ENCODE results near the gene NHSL2. TPM values are rescaled to one million over a fixed set of nuclear protein-coding genes. Genes with fewer than 3 reads are reported as not detected.

NHSL2 gene
- total RNA-seq, 1 donor from 2014 or later = 4.0 TPM

- Mint-ChIP-seq H3K4me1 (peaks cover 21% of the 10 kb centered on the region), H3K4me3 (no peak overlapping the region), H3K27ac (no peak overlapping the region), H3K9me3 (peaks cover 19% of the 10 kb centered on the region), H3K27me3 (ENCODE audit: insufficient read depth, low read depth) (no peaks in the 10 kb centered on the region), H3K36me3 (peaks cover 24% of the 10 kb centered on the region)
- no peak overlapping the region for H3K4me3 ChIP-seq
- H3K27ac ChIP-seq = no peak overlapping the region
- H2AFZ ChIP-seq (replicated peaks) = no peak overlapping the region
- no peaks in the 10 kb centered on the region for H3F3A ChIP-seq (ENCODE audit: low read depth)
- H3K79me2 ChIP-seq (ENCODE audit: low read depth) = no peaks in the 10 kb centered on the region
- no peaks in the 10 kb centered on the region for H4K20me1 ChIP-seq (ENCODE audit: low read depth)
- no peak overlapping the region for H3K4me2 ChIP-seq
- TF ChIP-seq CTCF (IDR thresholded peaks at IDR 0.05) = no peak
- no peak overlapping the region for H3K9ac ChIP-seq
- no peaks in the 10 kb centered on the region for H3K9me3 ChIP-seq (ENCODE audit: low read depth)
- no peaks in the 10 kb centered on the region for H3K36me3 ChIP-seq
- H3K27me3 ChIP-seq = peaks cover 7% of the 10 kb centered on the region
- H3K4me1 ChIP-seq = peaks cover 4% of the 10 kb centered on the region
- no peak for DNase-seq (ENCODE audit: low spot score)
Measured at GRCh38 chrX:72137846-72138495, 227.3 kb downstream of the NHSL2 start.

- no peak overlapping the region for H3K9ac ChIP-seq
- H3K36me3 Mint-ChIP-seq = peaks cover 22% of the 10 kb centered on the region
- H2AFZ ChIP-seq (replicated peaks) = no peak overlapping the region
- no peaks in the 10 kb centered on the region for H3K9me3 ChIP-seq (ENCODE audit: low read depth)
- no peaks in the 10 kb centered on the region for H4K20me1 ChIP-seq (ENCODE audit: low read depth)
- H3K4me2 ChIP-seq = no peak overlapping the region
- no peak overlapping the region for H3K4me3 Mint-ChIP-seq
- H3F3A ChIP-seq (ENCODE audit: low read depth) = no peaks in the 10 kb centered on the region
- no peak overlapping the region for H3K27ac Mint-ChIP-seq
- H3K27me3 Mint-ChIP-seq (ENCODE audit: insufficient read depth, low read depth) = no peaks in the 10 kb centered on the region
- H3K4me3 ChIP-seq = no peak overlapping the region
- H3K4me1 ChIP-seq = peaks cover 4% of the 10 kb centered on the region
- H3K4me1 Mint-ChIP-seq = peaks cover 25% of the 10 kb centered on the region
- H3K79me2 ChIP-seq (ENCODE audit: low read depth) = no peaks in the 10 kb centered on the region
- DNase-seq (ENCODE audit: low spot score) = no peak
- H3K9me3 Mint-ChIP-seq = peaks cover 17% of the 10 kb centered on the region
- no peaks in the 10 kb centered on the region for H3K27me3 ChIP-seq
- no peaks in the 10 kb centered on the region for H3K36me3 ChIP-seq
- H3K27ac ChIP-seq = no peak overlapping the region
- no peak for TF ChIP-seq CTCF (IDR thresholded peaks at IDR 0.05)
- no peak for TF ChIP-seq EZH2 (IDR thresholded peaks at IDR 0.05)
- no peak for TF ChIP-seq EZH2phosphoT487 (IDR thresholded peaks at IDR 0.05)
Measured at GRCh38 chrX:72139538-72139937, 228.9 kb downstream of the NHSL2 start.

- Histone ChIP-seq H4K20me1 (ENCODE audit: low read depth) (no peaks in the 10 kb centered on the region), H3K27ac (no peak overlapping the region), H3F3A (ENCODE audit: low read depth) (no peaks in the 10 kb centered on the region), H3K4me1 (peaks cover 11% of the 10 kb centered on the region), H3K27me3 (no peaks in the 10 kb centered on the region), H3K4me3 (no peak overlapping the region), H3K9ac (no peak overlapping the region), H3K9me3 (ENCODE audit: low read depth) (no peaks in the 10 kb centered on the region), H3K36me3 (no peaks in the 10 kb centered on the region), H3K4me2 (no peak overlapping the region), H3K79me2 (ENCODE audit: low read depth) (no peaks in the 10 kb centered on the region), H2AFZ (replicated peaks) (no peak overlapping the region)
- Mint-ChIP-seq H3K27me3 (ENCODE audit: insufficient read depth, low read depth) (no peaks in the 10 kb centered on the region), H3K4me3 (no peak overlapping the region), H3K36me3 (peaks cover 18% of the 10 kb centered on the region), H3K4me1 (peaks cover 30% of the 10 kb centered on the region), H3K27ac (peak overlapping the region; percentile 55), H3K9me3 (peaks cover 8% of the 10 kb centered on the region)
- TF ChIP-seq EZH2 (IDR thresholded peaks at IDR 0.05) (no peak), EZH2phosphoT487 (IDR thresholded peaks at IDR 0.05) (no peak), CTCF (IDR thresholded peaks at IDR 0.05) (no peak)
- no peak for DNase-seq (ENCODE audit: low spot score)
Measured at GRCh38 chrX:72141372-72142004, 230.8 kb downstream of the NHSL2 start.
